GM12873 (cell line): ENCODE measurements around the gene SHROOM1.

Experiments used
- TF ChIP-seq, protein P1 (sequence below): IDR thresholded peaks from 2 replicates; pipeline ENCODE4 v1.5.1; 2012; ENCODE audit warnings: low read depth, mild to moderate bottlenecking, moderate library complexity, low read length, control low read depth; ENCODE audit not compliant: insufficient read depth; ENCODE audit errors: missing control alignments

The SHROOM1 gene

GRCh38 chr5:132859889-132860437 lies 29.5 kb upstream of the SHROOM1 start:
- TF ChIP-seq, protein P1, sequence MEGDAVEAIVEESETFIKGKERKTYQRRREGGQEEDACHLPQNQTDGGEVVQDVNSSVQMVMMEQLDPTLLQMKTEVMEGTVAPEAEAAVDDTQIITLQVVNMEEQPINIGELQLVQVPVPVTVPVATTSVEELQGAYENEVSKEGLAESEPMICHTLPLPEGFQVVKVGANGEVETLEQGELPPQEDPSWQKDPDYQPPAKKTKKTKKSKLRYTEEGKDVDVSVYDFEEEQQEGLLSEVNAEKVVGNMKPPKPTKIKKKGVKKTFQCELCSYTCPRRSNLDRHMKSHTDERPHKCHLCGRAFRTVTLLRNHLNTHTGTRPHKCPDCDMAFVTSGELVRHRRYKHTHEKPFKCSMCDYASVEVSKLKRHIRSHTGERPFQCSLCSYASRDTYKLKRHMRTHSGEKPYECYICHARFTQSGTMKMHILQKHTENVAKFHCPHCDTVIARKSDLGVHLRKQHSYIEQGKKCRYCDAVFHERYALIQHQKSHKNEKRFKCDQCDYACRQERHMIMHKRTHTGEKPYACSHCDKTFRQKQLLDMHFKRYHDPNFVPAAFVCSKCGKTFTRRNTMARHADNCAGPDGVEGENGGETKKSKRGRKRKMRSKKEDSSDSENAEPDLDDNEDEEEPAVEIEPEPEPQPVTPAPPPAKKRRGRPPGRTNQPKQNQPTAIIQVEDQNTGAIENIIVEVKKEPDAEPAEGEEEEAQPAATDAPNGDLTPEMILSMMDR: no peak

DNA sequence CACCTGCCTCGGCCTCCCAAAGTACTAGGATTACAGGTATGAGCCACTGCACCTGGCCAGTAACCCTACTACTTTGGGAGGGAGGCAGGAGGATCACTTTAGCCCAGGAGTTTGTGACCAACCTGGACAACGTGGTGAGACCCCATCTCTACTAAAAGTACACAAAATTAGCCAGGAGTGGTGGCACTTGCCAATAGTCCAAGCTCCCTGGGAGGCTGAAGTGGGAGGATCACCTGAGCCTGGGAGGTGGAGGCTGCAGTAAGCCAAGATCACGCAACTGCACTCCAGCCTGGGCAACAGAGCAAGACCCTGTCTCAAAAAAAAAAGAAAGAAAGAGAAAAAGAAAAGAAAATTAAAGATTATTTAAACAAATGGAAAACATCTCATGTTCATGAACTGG lies 25.6 kb upstream of the SHROOM1 start:
- TF ChIP-seq, protein P1: no peak

- TF ChIP-seq, protein P1: no peak
Observed at GRCh38 chr5:132854301-132854700, 23.9 kb upstream of the SHROOM1 start.

- TF ChIP-seq, protein P1: no peak
Observed at GRCh38 chr5:132853790-132854189, 23.3 kb upstream of the SHROOM1 start.

DNA sequence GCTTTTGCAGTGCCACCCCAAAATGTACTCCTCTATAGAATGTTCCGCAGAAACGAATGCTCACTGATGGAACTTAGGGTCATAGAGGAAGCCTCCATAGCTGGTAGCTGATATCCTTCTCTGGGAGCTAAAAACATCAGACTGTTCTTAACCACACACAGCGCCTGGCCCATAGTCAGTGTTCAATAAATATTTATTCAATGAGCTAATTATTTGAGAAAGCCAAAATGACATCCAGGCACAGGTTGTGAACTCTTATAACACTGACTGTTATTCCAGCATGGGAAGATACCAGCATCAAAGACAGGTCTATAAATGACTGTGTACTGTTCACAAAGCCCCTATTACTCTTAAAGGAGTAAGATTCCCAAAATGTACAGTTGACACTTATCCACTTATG lies 22.9 kb upstream of the SHROOM1 start:
- TF ChIP-seq, protein P1: no peak

DNA sequence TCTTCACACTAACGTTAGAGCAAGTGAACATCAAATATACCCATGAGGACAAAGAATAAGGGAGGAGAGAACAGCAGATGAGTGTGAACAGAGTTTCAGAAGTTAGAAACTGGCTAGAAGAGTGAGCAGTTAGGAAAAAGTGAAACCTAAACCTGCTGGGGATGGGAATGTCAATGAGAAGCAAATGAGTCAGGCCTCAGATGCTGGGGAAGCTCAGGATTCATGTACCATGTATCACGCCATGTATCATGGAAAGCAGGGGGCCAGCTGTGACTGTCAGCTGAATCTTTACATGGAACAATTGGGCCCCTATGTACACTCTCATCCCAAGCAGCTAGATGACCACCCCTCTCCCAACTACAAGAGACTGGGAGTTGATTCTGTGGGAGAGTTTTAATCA lies 19.6 kb upstream of the SHROOM1 start:
- TF ChIP-seq, protein P1: no peak

- TF ChIP-seq, protein P1: no peak
Observed at GRCh38 chr5:132849347-132849746, 18.9 kb upstream of the SHROOM1 start.
